ENCODE results near the gene DIPK1B. TPM values are rescaled to one million over a fixed set of nuclear protein-coding genes. Genes with fewer than 3 reads are reported as not detected.

Gene DIPK1B
- total and polyA plus RNA-seq, 2 donors (not counting 3 experiments of a cell fraction or from before 2014, with no cell fraction given): 253 to 441 TPM

GRCh38 chr9:136662656-136663581 is 49.5 kb upstream of the DIPK1B start, which contains the start of gene EGFL7:
Gene EGFL7, plus strand, starts transcription at chr9:136662916. Its CDS starts 5,367 bp downstream, at chr9:136668283.
- H3K9me1 ChIP-seq (replicated peaks; ENCODE audit: control insufficient read depth, extremely low read depth, insufficient read depth, low read length): no peaks in the 10 kb centered on the region
- no peaks in the 10 kb centered on the region for H3K27me3 ChIP-seq (ENCODE audit: control insufficient read depth in 2 of 2, insufficient read depth in 2 of 2, low read length in 2 of 2)
- peak; percentile 95 for TF ChIP-seq GATA2 (IDR thresholded peaks at IDR 0.05; ENCODE audit: insufficient read depth, insufficient read length, low read depth, low read length)
- TF ChIP-seq JUN (IDR thresholded peaks at IDR 0.05; ENCODE audit: borderline replicate concordance, insufficient read depth, insufficient read length, low read depth): no peak
- TF ChIP-seq MAX (IDR thresholded peaks at IDR 0.05; ENCODE audit: insufficient read depth, insufficient read length): no peak
- peak; percentile 36 for TF ChIP-seq FOS (IDR thresholded peaks at IDR 0.05; ENCODE audit: borderline replicate concordance, insufficient read depth, low read length)
- TF ChIP-seq POLR2AphosphoS5 (IDR thresholded peaks at IDR 0.05; ENCODE audit: insufficient read depth, low read depth, low read length): peak; percentile 100
- no peak for TF ChIP-seq MYC (IDR thresholded peaks at IDR 0.05; ENCODE audit: low read depth, low read length)
- no peak for TF ChIP-seq CTCF (IDR thresholded peaks at IDR 0.05; ENCODE audit: extremely low read depth in 1 of 2, insufficient read depth in 1 of 2, low read depth in 1 of 2, low read length in 2 of 2)
- peak; percentile 100 for TF ChIP-seq POLR2A (IDR thresholded peaks at IDR 0.05; ENCODE audit: low read depth, low read length)
- TF ChIP-seq EZH2 (IDR thresholded peaks at IDR 0.05; ENCODE audit: borderline replicate concordance, low read depth, low read length, severe bottlenecking): no peak
- dilution Hi-C loops (cut with MboI; ENCODE audit: extremely low pct_ligation_motif_present, low sequenced_read_pairs): no loop called here
- BruUV-seq (replicated peaks): TSS peak; percentile 46
- ChIA-PET POLR2A (interaction anchor here (0.6 to 9.9 kb wide), 8 partner anchors 9 to 117 kb away, joined by 3 to 161 read pairs (median 5); no protein-coding TSS in a partner anchor), CTCF (interaction anchor here (7.2 kb wide), 1 partner anchor 17 kb away, joined by 90 read pairs; no protein-coding TSS in a partner anchor)
- DNase-seq (ENCODE audit: low read depth, low spot score) (peak; percentile 82), FAIRE-seq (peak; percentile 95)
- no peaks in the 10 kb centered on the region for H3K9me3 ChIP-seq (replicated peaks; ENCODE audit: control insufficient read depth, insufficient read depth, low read length)
- H3K9ac ChIP-seq (replicated peaks; ENCODE audit: extremely low read depth, insufficient read depth, low read length): peak within 1 kb of the TSS; percentile 99
- intact Hi-C loops (cut with micrococcal nuclease): loop anchor here (1.0 kb wide), 1 partner anchor 17 kb away; no protein-coding TSS in a partner anchor
- peaks cover 64% of the 10 kb centered on the region for H3K79me2 ChIP-seq (ENCODE audit: control insufficient read depth, insufficient read depth, low read length)
- peak within 1 kb of the TSS; percentile 85 for H3K27ac ChIP-seq (ENCODE audit: insufficient read depth, low read depth, low read length)
- peaks cover 16 to 30% of the 10 kb centered on the region in 2 experiments for H3K36me3 ChIP-seq (ENCODE audit: control insufficient read depth in 2 of 2, extremely low read depth in 1 of 2, insufficient read depth in 2 of 2, low read length in 2 of 2)
- peaks cover 45% of the 10 kb centered on the region for H3K4me1 ChIP-seq (ENCODE audit: control insufficient read depth, extremely low read depth, insufficient read depth, low read length)
- H3K4me2 ChIP-seq (ENCODE audit: insufficient read depth, low read length): peak within 1 kb of the TSS; percentile 48
- peak within 1 kb of the TSS; percentile 83 to 93 (median 90) for H3K4me3 ChIP-seq (replicated peaks in 1 of 3; ENCODE audit: insufficient read depth in 1 of 3, low read depth in 1 of 3, low read length in 3 of 3)
- no peaks in the 10 kb centered on the region for H4K20me1 ChIP-seq (replicated peaks; ENCODE audit: control insufficient read depth, extremely low read depth, insufficient read depth, low read length)
- H2AFZ ChIP-seq (ENCODE audit: low read depth, low read length): no peak within 1 kb of the TSS
